Measurements from ENCODE around the gene DNALI1. TPM values are rescaled to one million over a fixed set of nuclear protein-coding genes. Genes with fewer than 3 reads are reported as not detected.

The DNALI1 gene
- total RNA-seq, 1 experiment from 2014 or later = not detected

DNA sequence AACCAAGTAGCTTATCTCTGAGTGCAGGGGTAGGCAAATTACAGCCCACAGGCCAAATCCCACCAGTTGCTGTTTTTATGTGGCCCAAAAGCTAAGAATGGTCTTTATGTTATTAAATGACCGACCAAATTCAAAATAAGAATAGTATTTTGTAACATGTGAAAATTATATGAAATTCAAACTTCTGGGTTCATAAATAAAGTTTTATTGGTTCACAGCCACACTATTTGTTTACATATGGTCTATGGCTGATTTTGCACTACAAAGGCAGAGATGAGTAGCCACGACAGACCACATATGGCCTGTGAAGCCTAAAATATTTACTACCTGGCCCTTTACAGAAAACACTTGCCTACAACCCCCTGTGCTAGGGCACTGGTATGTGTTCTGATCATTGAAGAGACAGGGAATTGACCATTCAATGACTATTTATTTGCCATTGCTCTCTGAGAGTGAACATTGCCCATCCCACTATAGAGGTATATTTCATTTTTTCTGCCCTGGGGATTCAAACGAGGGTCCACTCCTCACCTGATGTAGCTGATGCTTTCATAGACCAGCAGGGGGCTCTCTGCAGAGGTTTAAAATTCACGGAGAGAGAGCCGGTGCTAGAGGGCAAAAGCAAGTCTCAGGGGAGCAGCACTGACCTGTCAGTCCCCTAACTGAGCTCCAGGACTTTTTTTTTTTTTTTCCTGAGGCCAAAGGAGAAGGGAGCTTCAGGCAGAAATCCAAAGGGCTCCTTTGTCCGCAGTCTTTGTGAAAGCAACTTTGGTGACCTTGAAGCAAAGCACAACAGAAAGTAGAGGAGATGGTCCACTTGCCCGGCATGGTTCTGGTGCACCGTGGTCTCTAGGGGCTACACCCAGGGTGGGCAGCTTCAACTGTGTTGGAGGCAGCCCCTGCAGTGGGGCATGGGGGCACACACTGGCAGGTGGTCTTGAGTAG, 46.3 kb downstream of the DNALI1 start:
- no peaks in the 10 kb centered on the region for H3K36me3 ChIP-seq (ENCODE audit: low read depth, low read length)
- CTCF ChIA-PET = interaction anchor here (0.7 to 1.2 kb wide), 5 partner anchors 13 to 100 kb away, joined by 3 to 6 read pairs (median 4); no protein-coding TSS in a partner anchor
- POLR2A ChIA-PET (ENCODE audit: unreplicated experiment) = no interaction called here
- no peaks in the 10 kb centered on the region for H3K9me2 ChIP-seq (replicated peaks; ENCODE audit: low read length)
- TF ChIP-seq, protein P1, sequence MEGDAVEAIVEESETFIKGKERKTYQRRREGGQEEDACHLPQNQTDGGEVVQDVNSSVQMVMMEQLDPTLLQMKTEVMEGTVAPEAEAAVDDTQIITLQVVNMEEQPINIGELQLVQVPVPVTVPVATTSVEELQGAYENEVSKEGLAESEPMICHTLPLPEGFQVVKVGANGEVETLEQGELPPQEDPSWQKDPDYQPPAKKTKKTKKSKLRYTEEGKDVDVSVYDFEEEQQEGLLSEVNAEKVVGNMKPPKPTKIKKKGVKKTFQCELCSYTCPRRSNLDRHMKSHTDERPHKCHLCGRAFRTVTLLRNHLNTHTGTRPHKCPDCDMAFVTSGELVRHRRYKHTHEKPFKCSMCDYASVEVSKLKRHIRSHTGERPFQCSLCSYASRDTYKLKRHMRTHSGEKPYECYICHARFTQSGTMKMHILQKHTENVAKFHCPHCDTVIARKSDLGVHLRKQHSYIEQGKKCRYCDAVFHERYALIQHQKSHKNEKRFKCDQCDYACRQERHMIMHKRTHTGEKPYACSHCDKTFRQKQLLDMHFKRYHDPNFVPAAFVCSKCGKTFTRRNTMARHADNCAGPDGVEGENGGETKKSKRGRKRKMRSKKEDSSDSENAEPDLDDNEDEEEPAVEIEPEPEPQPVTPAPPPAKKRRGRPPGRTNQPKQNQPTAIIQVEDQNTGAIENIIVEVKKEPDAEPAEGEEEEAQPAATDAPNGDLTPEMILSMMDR (conservative IDR thresholded peaks at IDR 0.05; ENCODE audit: low read depth, low read length) = peak; percentile 88
- TF ChIP-seq EZH2 (IDR thresholded peaks at IDR 0.05; ENCODE audit: low read length, unreplicated experiment) = no peak
- no peak for TF ChIP-seq EZH2phosphoT487 (IDR thresholded peaks at IDR 0.05; ENCODE audit: borderline replicate concordance, low read length)
- no peaks in the 10 kb centered on the region for H3F3A ChIP-seq (ENCODE audit: low read length, unreplicated experiment)
- H3K4me2 ChIP-seq (ENCODE audit: low read length) = no peak overlapping the region
- H3K27me3 ChIP-seq (ENCODE audit: low read length) = peaks cover 11% of the 10 kb centered on the region
- no peaks in the 10 kb centered on the region for H4K20me1 ChIP-seq (ENCODE audit: low read length)
- H3K9me3 ChIP-seq (ENCODE audit: low read length) = no peaks in the 10 kb centered on the region
- no TSS peak for BruUV-seq (replicated peaks)
- DNase-seq (peak; percentile 52), ATAC-seq (peak; percentile 73)
- no peak overlapping the region for H3K27ac ChIP-seq (ENCODE audit: low read length)
- H3K4me1 ChIP-seq (ENCODE audit: insufficient read depth, low read length) = no peaks in the 10 kb centered on the region
- H3K9ac ChIP-seq (ENCODE audit: low read length) = no peak overlapping the region
- intact Hi-C loops (cut with micrococcal nuclease) = loop anchor here (1.0 kb wide), 1 partner anchor 79 kb away; no protein-coding TSS in a partner anchor
- H3K4me3 ChIP-seq (ENCODE audit: low read length) = no peak overlapping the region
- no peak overlapping the region for H2AFZ ChIP-seq (ENCODE audit: low read length)
- H3K79me2 ChIP-seq (ENCODE audit: low read length) = no peaks in the 10 kb centered on the region

DNA sequence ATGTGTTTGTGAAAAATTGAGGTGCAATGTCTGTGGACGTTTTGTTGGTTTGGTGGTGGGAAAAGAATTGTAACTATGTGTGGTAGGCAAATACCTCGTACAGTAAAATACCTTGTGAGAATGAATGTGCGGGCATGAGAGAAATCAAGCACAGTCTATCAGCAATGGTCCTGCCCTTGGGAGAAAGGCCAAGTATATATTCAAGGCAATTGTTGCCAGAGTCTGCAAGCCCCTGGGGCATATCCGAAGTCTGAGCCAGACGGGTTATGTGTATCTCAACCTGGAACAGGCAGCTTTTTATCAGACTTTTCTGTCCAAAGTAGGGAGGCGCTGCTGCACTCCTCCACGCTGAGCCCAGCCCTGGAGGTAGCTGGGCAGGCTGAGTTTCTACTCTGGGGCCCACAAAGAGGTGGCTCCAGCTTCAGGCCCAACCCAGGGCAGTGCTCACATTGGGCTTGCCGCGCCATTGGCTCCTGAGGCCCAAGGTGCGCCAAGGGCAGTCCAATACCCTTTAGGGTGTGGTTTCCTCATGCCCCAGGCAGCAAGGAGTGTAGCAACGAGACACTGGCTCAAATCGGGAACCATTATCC, 48.4 kb downstream of the DNALI1 start:
- Histone ChIP-seq H3K4me1 (ENCODE audit: insufficient read depth, low read length) (no peaks in the 10 kb centered on the region), H4K20me1 (ENCODE audit: low read length) (no peaks in the 10 kb centered on the region), H3K9ac (ENCODE audit: low read length) (no peak overlapping the region), H3K9me2 (replicated peaks; ENCODE audit: low read length) (no peaks in the 10 kb centered on the region), H3K27ac (ENCODE audit: low read length) (no peak overlapping the region), H3K4me2 (ENCODE audit: low read length) (no peak overlapping the region), H3F3A (ENCODE audit: low read length, unreplicated experiment) (no peaks in the 10 kb centered on the region), H3K4me3 (ENCODE audit: low read length) (no peak overlapping the region), H3K27me3 (ENCODE audit: low read length) (peaks cover 32% of the 10 kb centered on the region), H3K36me3 (ENCODE audit: low read depth, low read length) (no peaks in the 10 kb centered on the region), H2AFZ (ENCODE audit: low read length) (no peak overlapping the region), H3K79me2 (ENCODE audit: low read length) (no peaks in the 10 kb centered on the region), H3K9me3 (ENCODE audit: low read length) (no peaks in the 10 kb centered on the region)
- BruUV-seq (replicated peaks) = no TSS peak
- no peak for ATAC-seq
- CTCF ChIA-PET = no interaction called here
- POLR2A ChIA-PET (ENCODE audit: unreplicated experiment) = no interaction called here
- no peak for DNase-seq
- intact Hi-C loops (cut with micrococcal nuclease) = no loop called here
- TF ChIP-seq, protein P1 (conservative IDR thresholded peaks at IDR 0.05; ENCODE audit: low read depth, low read length) = no peak
- TF ChIP-seq EZH2 (IDR thresholded peaks at IDR 0.05; ENCODE audit: low read length, unreplicated experiment) = no peak
- no peak for TF ChIP-seq EZH2phosphoT487 (IDR thresholded peaks at IDR 0.05; ENCODE audit: borderline replicate concordance, low read length)
